Lung microvascular endothelial cell (primary cell): Measurements from ENCODE around the gene CCDC12. TPM values are rescaled to one million over a fixed set of nuclear protein-coding genes. Genes with fewer than 3 reads are reported as not detected.

ENCODE experiments used
- DNase-seq, 2 donors: peaks; one replicate each; pipeline versions ENCODE4 v3.0.0 to v3.0.0-alpha.2; 2010; ENCODE audit warnings: low read depth in 2 of 2
- total RNA-seq: library from RNA; depleted of rRNA; stranded (reverse); fragments of >200 nt; gene quantifications from 2 replicates; pipeline ENCODE4 v1.2.1, GENCODE V29; 2014

The CCDC12 gene
- total RNA-seq, 1 donor from 2014 or later = 31.2 TPM

- no peak for DNase-seq
Observed at GRCh38 chr3:46958467-46959160, 17.9 kb downstream of the CCDC12 start.

- DNase-seq = no peak
Observed at GRCh38 chr3:46957092-46957820, 19.3 kb downstream of the CCDC12 start.

DNA sequence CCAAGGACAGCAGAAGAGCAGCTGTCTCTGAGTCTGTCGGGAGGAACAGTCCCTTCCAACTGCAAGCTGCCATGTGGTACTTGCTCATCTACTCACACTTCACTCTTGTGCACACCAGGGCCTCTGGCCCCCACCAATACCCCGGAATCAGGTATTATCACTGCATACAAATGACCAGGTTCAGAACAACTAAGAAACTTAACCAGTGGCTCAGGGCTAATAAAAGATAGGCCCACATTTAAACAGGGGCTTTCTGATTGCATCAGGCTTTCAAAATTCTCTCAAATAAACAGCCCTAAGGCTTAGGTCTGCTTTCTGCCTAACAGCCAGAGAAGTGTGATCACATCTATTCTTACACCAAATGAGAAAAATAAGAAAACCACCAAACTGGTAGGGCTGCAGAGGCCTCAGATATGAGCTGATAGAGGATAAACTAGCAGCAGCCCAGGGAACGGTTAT, 20.7 kb downstream of the CCDC12 start:
- DNase-seq = no peak

GRCh38 chr3:46955157-46955556, 21.4 kb downstream of the CCDC12 start:
- DNase-seq = no peak

- no peak for DNase-seq
Observed at GRCh38 chr3:46954178-46954577, 22.4 kb downstream of the CCDC12 start.

- DNase-seq = no peak
Observed at GRCh38 chr3:46953234-46954010, 23.1 kb downstream of the CCDC12 start.

DNA sequence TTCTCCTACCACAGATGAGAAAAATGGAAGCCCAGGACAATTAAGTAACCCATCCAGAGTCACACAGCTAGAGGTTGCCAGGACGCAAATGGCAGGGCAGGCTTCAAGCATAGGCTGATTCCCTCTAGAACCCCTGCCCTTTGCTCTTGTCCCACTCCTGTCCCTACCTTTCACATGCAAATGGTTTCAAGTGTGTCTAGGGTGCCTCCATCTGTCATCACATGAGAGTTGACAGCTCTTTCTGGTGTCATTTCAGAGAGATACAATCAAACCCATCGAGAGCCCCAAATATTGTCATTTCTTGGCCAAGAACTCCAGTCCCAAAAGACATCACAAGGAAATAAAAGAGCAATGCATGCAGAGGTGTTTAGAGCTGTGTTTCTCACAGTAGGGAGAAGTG, 23.7 kb downstream of the CCDC12 start:
- DNase-seq = no peak

- DNase-seq = peak; percentile 52 to 81
Observed at GRCh38 chr3:46950650-46951241, 25.8 kb downstream of the CCDC12 start.

DNA sequence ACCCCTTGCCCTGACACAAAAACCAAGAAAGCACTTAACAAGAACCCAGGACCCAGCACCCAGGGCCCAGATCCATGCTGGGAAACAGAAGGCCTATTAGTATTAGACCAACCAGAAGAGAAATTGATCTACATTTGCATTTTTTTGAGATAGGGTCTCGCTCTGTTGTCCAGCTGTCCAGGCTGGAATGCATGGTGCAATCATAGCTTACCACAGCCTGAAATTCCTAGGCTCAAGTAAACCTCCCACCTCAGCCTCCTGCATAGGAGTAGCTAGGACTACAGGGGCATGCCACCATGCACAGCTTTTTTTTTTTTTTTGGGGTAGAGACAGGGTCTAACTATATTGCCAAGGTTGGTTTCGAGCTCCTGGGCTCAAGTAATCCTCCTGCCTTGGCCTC, 26.4 kb downstream of the CCDC12 start:
- no peak for DNase-seq

- DNase-seq = no peak
Observed at GRCh38 chr3:46948830-46949671, 27.5 kb downstream of the CCDC12 start.

GRCh38 chr3:46947981-46948791, 28.4 kb downstream of the CCDC12 start:
- peak in 1 of 2 donors; percentile 56 for DNase-seq

DNA sequence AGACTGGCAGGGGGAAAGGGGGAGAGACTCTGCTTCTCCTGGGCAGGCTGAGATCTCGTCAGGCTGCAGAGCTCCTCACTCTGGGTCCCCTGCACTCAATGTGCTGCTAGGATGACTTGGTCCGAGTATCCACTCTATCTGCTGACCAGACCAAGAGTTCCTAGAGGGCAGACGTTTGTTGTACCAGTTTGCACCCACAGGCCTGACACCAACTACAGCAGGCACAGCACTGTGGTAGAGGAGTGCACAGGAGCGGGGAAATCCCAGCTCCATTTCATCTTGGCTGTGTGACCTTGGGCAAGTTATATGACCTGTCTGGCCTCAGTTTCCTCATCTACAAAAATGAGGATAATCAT, 29.0 kb downstream of the CCDC12 start:
- DNase-seq = no peak

- DNase-seq = peak in 1 of 2 donors; percentile 72
Observed at GRCh38 chr3:46946856-46947545, 29.5 kb downstream of the CCDC12 start.

- no peak for DNase-seq
Observed at GRCh38 chr3:46946416-46946815, 30.1 kb downstream of the CCDC12 start.

- no peak for DNase-seq
Observed at GRCh38 chr3:46944191-46944590, 32.4 kb downstream of the CCDC12 start.

DNA sequence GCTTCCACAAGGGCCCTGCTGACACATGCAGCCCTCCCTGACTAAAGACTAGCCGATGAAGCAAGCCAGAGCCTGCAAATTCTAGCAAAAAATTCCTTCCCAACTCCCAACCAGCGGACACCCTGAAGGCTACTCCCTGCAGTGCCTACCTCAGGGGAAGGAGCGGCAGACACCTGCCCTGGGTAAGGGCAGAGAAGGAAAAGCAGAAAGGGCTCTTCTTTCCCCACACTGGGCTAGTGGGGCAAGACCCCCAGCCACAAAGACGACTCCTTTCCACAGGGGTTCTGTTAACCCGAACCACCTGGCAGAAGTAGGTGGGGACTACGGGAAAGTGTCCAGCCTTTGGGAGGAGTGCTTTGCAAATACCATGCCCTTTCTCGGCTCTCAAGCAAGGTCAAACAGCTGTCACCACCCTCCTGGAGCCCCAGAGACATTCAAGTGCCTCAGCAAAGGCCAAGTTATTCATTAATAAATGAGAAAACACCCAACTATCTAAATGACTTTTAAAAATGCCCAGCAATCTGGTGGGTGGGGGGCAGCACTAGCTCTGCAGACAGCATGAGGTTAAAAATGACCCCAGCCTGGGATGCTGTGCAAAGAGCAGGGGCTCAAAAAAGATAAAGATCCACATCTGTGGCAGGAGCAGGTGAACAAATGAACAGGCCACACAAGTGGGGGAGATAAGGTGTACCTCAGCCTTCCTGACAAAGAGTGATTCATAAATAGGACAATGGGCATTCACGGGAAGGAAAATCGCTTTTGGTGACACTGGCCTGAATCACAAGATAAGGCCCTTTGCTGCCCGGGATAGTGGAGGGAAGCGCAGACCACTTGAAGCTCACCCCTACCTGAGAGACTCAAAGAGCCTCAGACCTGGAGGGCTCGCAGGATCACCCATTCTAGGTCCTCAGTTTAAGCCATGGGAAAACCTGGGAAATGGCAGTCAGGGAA, 33.0 kb downstream of the CCDC12 start:
- DNase-seq = peak; percentile 49 to 74

- DNase-seq = no peak
Observed at GRCh38 chr3:46942481-46943236, 33.9 kb downstream of the CCDC12 start.

- DNase-seq = no peak
Observed at GRCh38 chr3:46942076-46942475, 34.5 kb downstream of the CCDC12 start.
